SHP77 treated with DMSO at 0.1 percent for 48 hours (cell line): ENCODE results near the gene UBE2R2.
"Not testable (repeated sequence)": the region's sequence is repeated elsewhere in the genome, so short reads cannot be mapped to it uniquely, and the experiment has no call there.

Source experiments
- DNase-seq: peaks from one replicate; lab custom pipeline; 2025; lab: John Stamatoyannopoulos, UW

Gene UBE2R2

GRCh38 chr9:33799928-33800704 is 16.8 kb upstream of the UBE2R2 start:
- DNase-seq, result no peak

GRCh38 chr9:33800886-33801285 is 16.1 kb upstream of the UBE2R2 start:
- DNase-seq, result no peak

GRCh38 chr9:33801943-33802500 is 14.9 kb upstream of the UBE2R2 start:
- not testable (repeated sequence) for DNase-seq

- not testable (repeated sequence) for DNase-seq
Measured at GRCh38 chr9:33804196-33804595, 12.8 kb upstream of the UBE2R2 start.

- peak; percentile 9 for DNase-seq
Measured at GRCh38 chr9:33807156-33807555, 9.8 kb upstream of the UBE2R2 start.

GRCh38 chr9:33808979-33809322 is 8.0 kb upstream of the UBE2R2 start:
- not testable (repeated sequence) for DNase-seq

GRCh38 chr9:33809506-33809905 is 7.5 kb upstream of the UBE2R2 start:
- DNase-seq, result no peak

- DNase-seq, result no peak
Measured at GRCh38 chr9:33813712-33814641, 3.0 kb upstream of the UBE2R2 start.

GRCh38 chr9:33815781-33816180 is 1.2 kb upstream of the UBE2R2 start:
- DNase-seq, result no peak

GRCh38 chr9:33817327-33818166 is 587 bp downstream of the UBE2R2 start:
- no peak for DNase-seq

- DNase-seq, result no peak
Measured at GRCh38 chr9:33818167-33818846, 1.3 kb downstream of the UBE2R2 start.

GRCh38 chr9:33818847-33819500 is 2.0 kb downstream of the UBE2R2 start:
- DNase-seq, result no peak

- DNase-seq, result no peak
Measured at GRCh38 chr9:33820231-33820745, 3.3 kb downstream of the UBE2R2 start.

GRCh38 chr9:33823801-33824200 is 6.8 kb downstream of the UBE2R2 start:
- no peak for DNase-seq

GRCh38 chr9:33827285-33827684 is 10.3 kb downstream of the UBE2R2 start:
- not testable (repeated sequence) for DNase-seq

GRCh38 chr9:33829641-33830230 is 12.8 kb downstream of the UBE2R2 start:
- not testable (repeated sequence) for DNase-seq

GRCh38 chr9:33835625-33836260 is 18.8 kb downstream of the UBE2R2 start:
- DNase-seq, result no peak

GRCh38 chr9:33836261-33836660 is 19.3 kb downstream of the UBE2R2 start:
- not testable (repeated sequence) for DNase-seq

- no peak for DNase-seq
Measured at GRCh38 chr9:33837138-33837537, 20.2 kb downstream of the UBE2R2 start.

GRCh38 chr9:33840381-33840780 is 23.4 kb downstream of the UBE2R2 start:
- no peak for DNase-seq
